ENCODE data around the gene B4GALNT3.
A peak's percentile ranks its signal among the peaks of the same experiment; 100 is the strongest.

Gene B4GALNT3

DNA sequence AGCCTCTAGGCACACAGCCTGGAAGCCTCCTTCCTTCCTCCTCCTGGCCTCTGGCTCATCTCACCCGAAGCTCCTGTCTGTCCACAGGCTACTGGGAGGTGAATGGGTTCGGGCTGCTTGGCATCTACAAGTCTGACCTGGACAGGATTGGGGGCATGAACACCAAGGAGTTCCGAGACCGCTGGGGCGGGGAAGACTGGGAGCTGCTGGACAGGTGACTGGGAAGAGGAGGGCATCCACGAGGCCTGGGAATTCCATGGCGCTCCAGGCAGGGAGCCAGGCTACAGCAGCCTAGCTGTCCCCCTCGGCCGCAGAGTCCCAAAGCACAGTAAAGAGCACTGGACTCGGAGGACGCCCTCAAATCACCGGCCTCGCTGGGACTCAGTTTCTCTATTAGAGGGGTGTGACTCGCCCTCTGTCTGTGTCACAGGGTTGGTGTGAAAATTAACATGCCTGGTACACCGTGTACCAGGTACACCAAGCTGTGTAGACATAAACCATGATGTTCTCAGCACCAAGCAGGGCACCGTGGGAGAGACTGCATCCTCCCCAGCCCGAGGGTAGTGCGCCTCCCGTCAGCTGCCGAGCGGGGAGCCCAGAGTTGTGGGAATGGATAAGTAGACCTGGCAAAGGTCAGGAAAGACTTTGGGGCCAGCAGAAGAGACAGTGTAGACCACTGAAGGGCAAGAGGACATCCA is 99.6 kb downstream of the B4GALNT3 start:
- H3K4me3 Mint-ChIP-seq: no peak overlapping the region
- no peak overlapping the region for H3K27ac Mint-ChIP-seq
- peaks cover 22% of the 10 kb centered on the region for H3K4me1 Mint-ChIP-seq

DNA sequence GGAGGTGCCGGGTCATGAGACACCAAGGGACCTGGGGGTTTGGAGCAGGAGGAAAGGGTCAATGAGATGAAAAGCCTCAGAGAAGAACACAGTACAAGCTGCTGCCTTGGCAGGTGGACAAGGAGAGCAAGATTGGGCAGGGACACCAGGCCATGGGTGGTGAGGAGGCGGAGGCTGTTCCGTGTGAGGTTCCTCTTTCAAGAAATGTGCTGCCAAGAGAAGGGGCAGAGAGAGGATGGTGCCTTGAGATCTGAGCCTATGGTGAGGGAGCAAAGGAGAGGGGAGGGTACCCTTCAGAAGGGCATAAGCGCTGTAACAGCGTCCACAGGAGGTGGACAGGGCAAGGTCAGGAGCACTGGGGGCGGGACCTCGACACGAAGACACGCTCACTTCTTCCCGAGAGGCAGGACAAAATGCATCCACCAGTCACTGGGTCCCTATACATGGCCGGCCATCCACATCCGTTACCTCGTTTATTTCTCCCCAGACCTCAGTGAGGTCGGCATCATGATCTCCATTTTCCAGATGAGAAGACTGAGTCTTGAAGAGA is 100.2 kb downstream of the B4GALNT3 start:
- Mint-ChIP-seq H3K36me3 (no peaks in the 10 kb centered on the region), H3K27ac (no peak overlapping the region), H3K27me3 (peaks cover 1% of the 10 kb centered on the region), H3K4me1 (peaks cover 23% of the 10 kb centered on the region), H3K9me3 (no peaks in the 10 kb centered on the region), H3K4me3 (no peak overlapping the region)
- DNase-seq (ENCODE audit: low spot score in 2 of 2) (no peak), ATAC-seq (ENCODE audit: low read depth) (no peak)

More for the DNA sequence above, 99.6 kb downstream of the B4GALNT3 start:
- Mint-ChIP-seq H3K27me3 (peaks cover 1% of the 10 kb centered on the region), H3K36me3 (no peaks in the 10 kb centered on the region), H3K9me3 (no peaks in the 10 kb centered on the region)
- ATAC-seq (ENCODE audit: low read depth): no peak
- DNase-seq (ENCODE audit: low spot score in 2 of 2): no peak

DNA sequence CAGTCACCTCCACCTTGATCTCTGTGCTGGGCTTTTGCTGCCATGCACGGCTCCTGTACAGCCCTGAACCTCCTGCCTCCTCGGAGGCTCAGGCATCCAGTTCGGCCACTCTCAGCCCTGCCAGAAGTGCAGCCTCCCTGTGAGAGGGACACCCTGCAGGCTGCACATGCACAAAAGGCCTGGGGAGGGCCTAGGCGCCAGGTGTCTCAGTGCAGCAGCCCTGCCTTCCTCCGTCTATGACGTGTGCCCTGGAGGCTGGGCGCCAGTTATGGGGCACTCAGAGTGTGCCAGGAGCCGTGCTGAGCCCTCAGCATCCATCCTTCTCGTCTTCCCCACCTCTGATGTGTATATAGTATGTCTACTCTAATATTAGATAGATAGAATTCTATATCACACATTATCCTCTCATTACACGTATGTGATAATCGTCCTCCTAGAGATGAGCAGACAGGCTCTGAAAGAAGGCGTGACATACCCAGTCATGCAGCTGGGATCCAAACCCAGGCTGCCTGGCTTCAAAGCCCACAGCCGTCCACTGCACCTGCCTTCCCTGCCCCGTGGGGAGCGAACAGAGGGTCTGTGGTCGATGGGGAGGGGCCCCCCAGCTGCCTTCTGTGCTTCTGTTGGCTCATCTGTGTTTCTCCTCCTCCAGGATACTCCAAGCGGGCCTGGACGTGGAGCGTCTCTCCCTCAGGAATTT is 101.1 kb downstream of the B4GALNT3 start:
- no peaks in the 10 kb centered on the region for H3K36me3 Mint-ChIP-seq
- H3K27me3 Mint-ChIP-seq: peaks cover 1% of the 10 kb centered on the region
- H3K9me3 Mint-ChIP-seq: no peaks in the 10 kb centered on the region
- no peak for DNase-seq (ENCODE audit: low spot score in 2 of 2)
- H3K4me1 Mint-ChIP-seq: peaks cover 21% of the 10 kb centered on the region
- peak; percentile 46 for ATAC-seq (ENCODE audit: low read depth)
- H3K4me3 Mint-ChIP-seq: no peak overlapping the region
- H3K27ac Mint-ChIP-seq: no peak overlapping the region

DNA sequence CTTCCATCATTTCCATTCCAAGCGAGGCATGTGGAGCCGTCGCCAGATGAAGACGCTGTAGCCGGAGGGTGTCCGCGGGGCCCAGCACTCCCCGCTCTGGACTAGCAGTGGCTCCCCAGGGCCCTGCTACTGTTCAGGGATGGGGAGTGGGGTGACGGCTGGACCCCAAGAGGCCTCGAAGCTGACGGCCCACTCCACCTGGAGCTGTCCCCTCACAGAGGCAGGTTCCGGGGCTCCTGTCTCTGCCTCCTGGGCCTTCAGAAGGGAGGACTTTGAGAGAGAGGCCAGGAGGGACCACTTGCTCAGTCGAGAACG is 101.6 kb downstream of the B4GALNT3 start:
- peaks cover 21% of the 10 kb centered on the region for H3K4me1 Mint-ChIP-seq
- H3K27me3 Mint-ChIP-seq: peaks cover 1% of the 10 kb centered on the region
- DNase-seq (ENCODE audit: low spot score in 2 of 2): no peak
- no peak for ATAC-seq (ENCODE audit: low read depth)
- no peaks in the 10 kb centered on the region for H3K36me3 Mint-ChIP-seq
- no peaks in the 10 kb centered on the region for H3K9me3 Mint-ChIP-seq
- no peak overlapping the region for H3K4me3 Mint-ChIP-seq
- H3K27ac Mint-ChIP-seq: no peak overlapping the region

DNA sequence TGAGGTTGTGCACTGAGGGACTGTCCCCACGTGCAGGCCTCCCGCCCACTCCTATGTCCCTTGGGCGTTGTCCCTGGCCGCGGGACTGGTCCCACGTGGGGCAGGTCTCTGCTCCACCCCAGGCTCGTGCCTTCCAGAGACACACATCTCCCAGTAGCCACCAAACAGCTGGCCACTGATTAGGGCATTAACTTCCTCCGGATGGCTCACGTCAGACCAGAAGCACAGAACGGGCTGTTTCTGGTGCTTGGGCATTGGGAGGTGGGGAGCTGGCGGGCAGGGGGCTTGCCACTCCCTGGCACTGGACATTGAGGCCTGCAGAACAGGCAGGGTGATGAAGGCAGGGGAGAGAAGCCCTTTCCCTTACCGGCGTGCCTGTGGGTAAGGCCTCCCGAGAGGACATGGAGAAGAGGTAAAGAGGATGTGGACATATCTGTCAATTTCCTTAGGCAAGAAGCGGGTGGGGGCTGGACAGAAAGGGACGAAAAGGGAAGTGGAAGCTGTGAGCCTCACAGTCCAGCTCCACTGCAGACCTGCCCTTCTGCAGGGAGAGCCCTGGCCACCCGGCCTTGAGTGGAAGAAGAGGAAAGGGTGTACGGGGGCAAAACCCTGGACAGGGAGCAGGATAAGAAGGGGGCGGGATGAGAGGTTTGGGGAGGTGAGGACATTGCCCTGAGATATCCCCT is 102.3 kb downstream of the B4GALNT3 start:
- ATAC-seq (ENCODE audit: low read depth) (no peak), DNase-seq (ENCODE audit: low spot score in 2 of 2) (no peak)
- Mint-ChIP-seq H3K27me3 (peaks cover 1% of the 10 kb centered on the region), H3K9me3 (no peaks in the 10 kb centered on the region), H3K4me3 (no peak overlapping the region), H3K36me3 (no peaks in the 10 kb centered on the region), H3K27ac (no peak overlapping the region), H3K4me1 (peaks cover 21% of the 10 kb centered on the region)

DNA sequence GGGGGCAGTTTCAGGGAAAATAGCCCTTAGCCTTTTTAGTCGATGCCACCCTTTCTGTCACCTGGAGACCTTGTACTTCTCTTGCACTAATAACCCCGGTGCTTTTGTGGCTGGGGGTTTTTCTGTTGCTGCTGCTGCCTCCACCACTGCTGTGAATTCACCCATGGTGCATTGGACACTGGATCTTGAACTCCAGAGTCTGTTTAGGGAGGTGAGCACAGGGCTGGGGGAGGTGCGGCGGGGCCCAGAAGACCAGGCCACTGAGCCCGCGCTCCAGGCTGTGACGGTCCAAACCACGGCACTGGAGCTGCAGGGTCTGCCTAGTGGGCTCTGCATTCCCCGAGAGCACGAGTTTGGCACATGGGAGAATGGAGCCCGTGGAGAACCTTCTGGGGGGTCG is 102.9 kb downstream of the B4GALNT3 start:
- peaks cover 1% of the 10 kb centered on the region for H3K27me3 Mint-ChIP-seq
- no peak overlapping the region for H3K27ac Mint-ChIP-seq
- no peak overlapping the region for H3K4me3 Mint-ChIP-seq
- DNase-seq (ENCODE audit: low spot score in 2 of 2) (no peak), ATAC-seq (ENCODE audit: low read depth) (peak; percentile 36)
- no peaks in the 10 kb centered on the region for H3K36me3 Mint-ChIP-seq
- peaks cover 21% of the 10 kb centered on the region for H3K4me1 Mint-ChIP-seq
- no peaks in the 10 kb centered on the region for H3K9me3 Mint-ChIP-seq

DNA sequence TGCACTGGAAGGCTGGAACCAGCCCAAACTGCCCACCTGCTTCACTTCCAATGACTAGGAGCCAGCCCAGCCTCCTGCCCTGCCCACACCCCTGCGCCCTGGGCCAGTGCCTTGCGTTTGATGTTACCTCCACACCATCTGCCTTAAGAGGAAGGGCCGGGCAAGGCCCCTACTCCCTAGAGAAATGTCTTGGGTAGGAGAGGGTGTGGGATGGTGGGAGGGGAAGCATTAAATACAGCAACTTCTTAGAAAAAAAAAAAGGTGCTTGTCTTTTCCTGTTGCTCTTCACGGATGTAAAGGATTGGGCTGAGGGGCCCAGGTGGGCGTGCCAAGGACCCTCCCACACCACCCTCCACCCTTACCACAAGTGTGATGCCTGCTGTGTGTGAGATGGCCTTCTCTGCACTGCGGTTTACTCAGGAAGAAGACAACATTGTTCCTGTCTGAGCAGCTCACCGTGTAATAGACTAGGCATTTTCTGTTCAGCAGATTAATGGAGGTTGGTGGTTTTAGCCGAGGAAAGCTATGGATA is 103.6 kb downstream of the B4GALNT3 start:
- H3K4me3 Mint-ChIP-seq: peak overlapping the region; percentile 2
- H3K27ac Mint-ChIP-seq: peak overlapping the region; percentile 69

DNA sequence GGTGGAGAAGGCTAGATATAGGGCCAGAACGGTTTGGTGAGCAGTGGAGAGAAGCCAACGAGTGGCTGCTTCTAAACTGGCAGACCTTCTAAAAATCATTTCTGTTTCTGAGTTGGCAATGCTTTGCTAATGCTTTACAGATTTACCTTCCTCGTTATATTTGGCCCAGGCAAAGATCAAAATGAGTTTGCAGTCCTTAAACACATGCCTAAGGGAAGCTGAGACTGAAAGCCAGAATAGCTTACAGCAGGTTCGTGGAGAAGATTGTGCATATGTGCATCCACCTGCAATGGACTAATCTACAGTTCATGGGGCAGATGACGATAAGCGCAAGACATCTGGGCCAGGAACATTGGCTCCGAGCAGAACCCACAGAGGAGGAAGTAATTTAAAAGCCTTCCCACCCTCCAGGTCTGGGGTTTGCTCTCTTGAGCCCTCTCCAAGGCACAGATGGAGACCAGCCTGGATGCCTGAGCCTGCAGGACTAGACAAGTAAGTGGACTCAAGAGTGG is 104.1 kb downstream of the B4GALNT3 start:
- no peaks in the 10 kb centered on the region for H3K36me3 Mint-ChIP-seq
- no peaks in the 10 kb centered on the region for H3K9me3 Mint-ChIP-seq
- H3K4me3 Mint-ChIP-seq: no peak overlapping the region
- H3K4me1 Mint-ChIP-seq: peaks cover 21% of the 10 kb centered on the region
- peaks cover 1% of the 10 kb centered on the region for H3K27me3 Mint-ChIP-seq
- DNase-seq (ENCODE audit: low spot score in 2 of 2): no peak
- ATAC-seq (ENCODE audit: low read depth): peak; percentile 41
- H3K27ac Mint-ChIP-seq: peak overlapping the region; percentile 69

More for the DNA sequence above, 103.6 kb downstream of the B4GALNT3 start:
- peaks cover 21% of the 10 kb centered on the region for H3K4me1 Mint-ChIP-seq
- H3K36me3 Mint-ChIP-seq: no peaks in the 10 kb centered on the region
- H3K27me3 Mint-ChIP-seq: peaks cover 1% of the 10 kb centered on the region
- no peak for DNase-seq (ENCODE audit: low spot score in 2 of 2)
- H3K9me3 Mint-ChIP-seq: no peaks in the 10 kb centered on the region
- peak; percentile 53 for ATAC-seq (ENCODE audit: low read depth)

DNA sequence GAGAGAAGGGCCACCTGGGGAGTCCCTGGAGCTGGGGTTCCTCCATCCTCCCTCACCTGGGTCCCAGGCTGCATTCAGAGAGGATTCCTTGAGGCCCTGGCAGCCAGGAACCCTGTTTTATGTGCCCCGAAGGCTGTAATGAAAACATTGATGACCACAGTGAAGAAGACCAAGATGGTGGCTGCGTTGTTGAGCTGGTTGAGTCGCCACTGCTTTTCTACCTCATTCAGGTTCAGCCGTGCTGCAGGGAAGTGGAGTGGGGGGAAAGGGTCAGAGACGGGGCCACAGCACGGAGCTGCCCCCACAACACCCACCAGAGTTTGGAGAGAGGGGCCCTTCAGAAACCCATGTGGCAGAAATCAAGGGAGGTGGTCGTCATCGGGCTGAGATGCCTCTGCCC is 105.4 kb downstream of the B4GALNT3 start:
- Mint-ChIP-seq H3K36me3 (no peaks in the 10 kb centered on the region), H3K4me1 (peaks cover 24% of the 10 kb centered on the region), H3K27ac (no peak overlapping the region), H3K9me3 (no peaks in the 10 kb centered on the region), H3K4me3 (no peak overlapping the region), H3K27me3 (peaks cover 1% of the 10 kb centered on the region)
- no peak for ATAC-seq (ENCODE audit: low read depth)
- no peak for DNase-seq (ENCODE audit: low spot score in 2 of 2)

DNA sequence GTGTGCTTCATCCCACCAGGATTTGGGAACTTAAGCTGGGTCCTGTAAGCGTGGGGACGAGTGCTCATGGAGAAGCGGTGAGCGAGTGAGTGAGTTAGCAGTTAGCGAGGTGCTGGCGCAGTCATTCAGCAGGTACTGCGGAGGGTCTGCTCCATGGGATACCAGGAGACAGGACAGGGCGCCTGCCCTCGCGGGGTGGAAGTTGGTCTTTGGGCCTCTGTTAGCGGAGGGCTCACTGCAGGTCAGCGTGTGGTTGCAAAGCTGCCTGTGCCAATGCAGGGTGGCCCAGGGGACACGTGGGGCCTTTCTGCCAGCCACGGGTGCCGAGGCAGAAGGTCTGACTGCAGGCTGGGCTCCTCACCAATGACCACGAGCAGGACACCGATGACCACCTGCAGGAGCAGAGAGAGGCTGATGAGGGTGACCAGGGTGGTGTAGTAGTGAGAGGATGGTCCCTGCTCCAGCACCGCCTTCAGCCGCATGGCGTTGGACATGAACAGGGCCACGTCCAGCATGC is 105.9 kb downstream of the B4GALNT3 start:
- H3K36me3 Mint-ChIP-seq: no peaks in the 10 kb centered on the region
- peaks cover 1% of the 10 kb centered on the region for H3K27me3 Mint-ChIP-seq
- no peaks in the 10 kb centered on the region for H3K9me3 Mint-ChIP-seq
- H3K27ac Mint-ChIP-seq: no peak overlapping the region
- ATAC-seq (ENCODE audit: low read depth): no peak
- DNase-seq (ENCODE audit: low spot score in 2 of 2): no peak
- peaks cover 24% of the 10 kb centered on the region for H3K4me1 Mint-ChIP-seq
- H3K4me3 Mint-ChIP-seq: no peak overlapping the region

DNA sequence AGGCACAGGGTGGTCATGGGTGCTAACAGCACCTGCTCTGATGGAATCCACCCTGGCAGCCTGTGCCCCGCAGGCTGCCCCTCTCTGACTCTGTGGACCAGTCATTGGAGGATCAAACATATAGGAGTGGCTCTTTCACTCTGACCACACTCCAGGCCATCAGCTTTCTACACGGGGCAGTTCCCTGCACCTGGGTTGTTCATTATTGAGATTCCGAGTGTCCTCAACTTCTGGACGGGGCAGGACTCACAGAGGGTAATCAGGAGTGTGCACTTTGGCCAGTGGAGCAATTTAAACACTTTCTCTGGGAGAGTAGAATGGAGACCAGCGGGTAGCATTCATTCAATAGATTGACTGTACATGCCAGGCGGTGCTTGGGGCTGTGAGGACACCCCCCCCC is 108.7 kb downstream of the B4GALNT3 start:
- Mint-ChIP-seq H3K4me1 (peaks cover 13% of the 10 kb centered on the region), H3K27ac (no peak overlapping the region), H3K4me3 (no peak overlapping the region), H3K36me3 (no peaks in the 10 kb centered on the region), H3K27me3 (no peaks in the 10 kb centered on the region), H3K9me3 (no peaks in the 10 kb centered on the region)
- no peak for ATAC-seq (ENCODE audit: low read depth)
- DNase-seq (ENCODE audit: low spot score in 2 of 2): no peak

DNA sequence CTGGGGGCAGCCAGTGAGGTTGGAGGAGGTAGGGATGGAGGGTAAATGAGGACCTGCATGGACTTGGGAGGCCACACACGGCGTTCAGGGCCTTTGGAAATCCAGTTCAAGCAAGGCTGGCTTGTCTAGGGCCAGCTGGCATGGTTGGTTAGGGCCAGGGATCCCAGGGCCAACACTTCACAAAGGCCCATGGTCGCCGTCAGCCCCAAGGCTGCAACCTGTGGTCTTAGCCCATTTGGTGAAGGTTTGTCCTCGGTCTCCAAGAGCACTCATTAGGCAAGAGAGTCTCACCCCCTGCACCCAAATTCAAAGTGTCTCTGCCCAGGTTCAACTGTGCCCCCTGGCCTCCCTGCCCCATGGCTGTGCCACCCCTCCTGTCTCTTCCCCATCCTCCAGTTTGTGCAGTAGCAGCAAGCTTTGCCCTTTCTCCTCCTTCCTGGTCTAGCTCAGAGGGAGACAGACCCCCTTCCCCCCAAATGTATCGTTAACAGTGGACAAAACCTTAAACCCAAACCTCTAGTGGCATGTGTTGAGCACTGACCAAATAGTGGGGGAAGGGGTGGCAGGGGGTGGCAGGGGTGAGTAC is 109.4 kb downstream of the B4GALNT3 start:
- ATAC-seq (ENCODE audit: low read depth): no peak
- Mint-ChIP-seq H3K4me1 (peaks cover 6% of the 10 kb centered on the region), H3K9me3 (no peaks in the 10 kb centered on the region), H3K36me3 (no peaks in the 10 kb centered on the region), H3K4me3 (no peak overlapping the region), H3K27me3 (no peaks in the 10 kb centered on the region), H3K27ac (no peak overlapping the region)
- DNase-seq (ENCODE audit: low spot score in 2 of 2): no peak

DNA sequence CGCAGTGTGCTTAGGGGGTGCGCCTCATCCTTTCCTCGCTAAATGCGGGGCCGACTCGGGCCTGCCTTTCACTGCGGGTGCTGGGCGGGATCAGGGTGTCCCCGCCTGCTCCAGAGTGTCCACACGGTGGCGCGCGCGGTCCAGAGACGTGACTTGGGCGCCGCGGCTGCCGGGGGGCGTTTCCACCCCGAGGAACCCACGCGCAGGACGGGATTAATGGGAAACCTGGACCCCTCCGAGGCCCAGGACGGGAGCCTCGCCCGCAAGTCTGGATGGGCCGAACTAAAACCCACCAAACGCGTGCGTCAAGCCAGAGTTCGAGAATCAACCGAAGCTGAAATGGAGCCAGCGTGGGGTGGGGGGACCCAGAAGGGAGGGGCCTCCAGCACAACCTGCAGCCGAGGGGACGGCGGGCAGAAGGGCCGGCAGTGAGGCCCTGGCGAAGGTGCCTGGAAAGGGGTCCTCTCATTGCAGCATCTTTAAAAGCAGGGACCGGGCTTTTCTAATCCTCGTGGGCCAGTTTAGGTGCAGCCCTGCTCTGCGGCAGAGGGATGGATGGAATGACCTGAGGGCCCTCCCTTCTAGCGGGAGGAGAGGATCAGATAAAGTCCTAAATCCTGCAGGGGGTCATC is 110.2 kb downstream of the B4GALNT3 start:
- Mint-ChIP-seq H3K36me3 (no peaks in the 10 kb centered on the region), H3K27me3 (no peaks in the 10 kb centered on the region), H3K4me1 (peaks cover 3% of the 10 kb centered on the region), H3K4me3 (peak overlapping the region; percentile 78), H3K27ac (no peak overlapping the region), H3K9me3 (no peaks in the 10 kb centered on the region)
- peak; percentile 86 to 89 for DNase-seq (ENCODE audit: low spot score in 2 of 2)
- peak; percentile 96 for ATAC-seq (ENCODE audit: low read depth)

Data from memory B cell (primary cell).